Left ventricle myocardium inferior (tissue), 1 donor: Measurements from ENCODE around the gene VTI1A. TPM values are rescaled to one million over a fixed set of nuclear protein-coding genes. Genes with fewer than 3 reads are reported as not detected.

Source experiments
- DNase-seq: peaks from one replicate; pipeline ENCODE4 v3.0.0-alpha.2; 2020
- H3K27ac ChIP-seq: fragments of 200-600 bp; replicated peaks from 2 replicates; pipeline ENCODE4 v1.8.0; 2021
- H3K27me3 ChIP-seq: fragments of 200-600 bp; 2 replicates; pipeline ENCODE4 v1.8.0; 2021; ENCODE audit warnings: low read depth
- H3K36me3 ChIP-seq: fragments of 200-600 bp; 2 replicates; pipeline ENCODE4 v1.8.0; 2021
- H3K4me1 ChIP-seq: fragments of 200-600 bp; 2 replicates; pipeline ENCODE4 v1.8.0; 2021
- H3K4me3 ChIP-seq: fragments of 200-600 bp; 2 replicates; pipeline ENCODE4 v1.8.0; 2021; ENCODE audit warnings: mild to moderate bottlenecking, moderate library complexity
- H3K9me3 ChIP-seq: fragments of 200-600 bp; replicated peaks from 2 replicates; pipeline ENCODE4 v1.8.0; 2021
- CTCF ChIP-seq: fragments of 200-600 bp; IDR thresholded peaks from 2 replicates; pipeline ENCODE4 v1.8.0; 2021; ENCODE audit warnings: antibody characterized with exemption, mild to moderate bottlenecking, borderline replicate concordance
- intact Hi-C: fragments of 100-400 bp; cut with micrococcal nuclease; formaldehyde crosslinking; loops from one replicate; pipeline ENCODE4 v1.11.0; 2022
- total RNA-seq: library from RNA; stranded (reverse); fragmentation: NEBNext Ultra II Directional; extraction: Animal tissue kit (Norgen Biotek cat#: 25700); gene quantifications from one replicate; pipeline ENCODE4 v1.2.1, GENCODE V29; 2021
- donor health status: DM: no; HTN: yes; CAD: no; lungs with severe emphysema.

Gene VTI1A
- total RNA-seq, 1 donor from 2014 or later = 20.5 TPM

GRCh38 chr10:112849546-112849945 is 402.5 kb downstream of the VTI1A start:
- no peaks in the 10 kb centered on the region for H3K4me1 ChIP-seq
- intact Hi-C loops = no loop called here
- no peaks in the 10 kb centered on the region for H3K27me3 ChIP-seq
- DNase-seq = no peak
- no peak overlapping the region for H3K4me3 ChIP-seq
- H3K9me3 ChIP-seq = peaks cover 32% of the 10 kb centered on the region
- TF ChIP-seq CTCF = no peak
- H3K27ac ChIP-seq = no peak overlapping the region
- peaks cover 17% of the 10 kb centered on the region for H3K36me3 ChIP-seq

- Histone ChIP-seq H3K4me3 (no peak overlapping the region), H3K9me3 (peaks cover 24% of the 10 kb centered on the region), H3K4me1 (no peaks in the 10 kb centered on the region), H3K36me3 (peaks cover 17% of the 10 kb centered on the region), H3K27me3 (no peaks in the 10 kb centered on the region), H3K27ac (no peak overlapping the region)
- TF ChIP-seq CTCF = no peak
- DNase-seq = no peak
- intact Hi-C loops = no loop called here
Observed at GRCh38 chr10:112851181-112851580, 404.2 kb downstream of the VTI1A start.

- TF ChIP-seq CTCF = no peak
- DNase-seq = no peak
- no peaks in the 10 kb centered on the region for H3K27me3 ChIP-seq
- peaks cover 19% of the 10 kb centered on the region for H3K9me3 ChIP-seq
- peaks cover 17% of the 10 kb centered on the region for H3K36me3 ChIP-seq
- H3K27ac ChIP-seq = no peak overlapping the region
- no peak overlapping the region for H3K4me3 ChIP-seq
- H3K4me1 ChIP-seq = no peaks in the 10 kb centered on the region
- intact Hi-C loops = no loop called here
Observed at GRCh38 chr10:112851588-112852211, 404.7 kb downstream of the VTI1A start.

GRCh38 chr10:112852306-112852705 is 405.3 kb downstream of the VTI1A start:
- Histone ChIP-seq H3K4me3 (no peak overlapping the region), H3K9me3 (peaks cover 18% of the 10 kb centered on the region), H3K27ac (no peak overlapping the region), H3K36me3 (peaks cover 11% of the 10 kb centered on the region), H3K4me1 (no peaks in the 10 kb centered on the region), H3K27me3 (no peaks in the 10 kb centered on the region)
- intact Hi-C loops = no loop called here
- TF ChIP-seq CTCF = no peak
- no peak for DNase-seq

- no peak overlapping the region for H3K27ac ChIP-seq
- TF ChIP-seq CTCF = no peak
- no peak overlapping the region for H3K4me3 ChIP-seq
- H3K27me3 ChIP-seq = no peaks in the 10 kb centered on the region
- H3K4me1 ChIP-seq = no peaks in the 10 kb centered on the region
- no peaks in the 10 kb centered on the region for H3K36me3 ChIP-seq
- intact Hi-C loops = no loop called here
- peaks cover 5% of the 10 kb centered on the region for H3K9me3 ChIP-seq
- DNase-seq = no peak
Observed at GRCh38 chr10:112855134-112855533, 408.1 kb downstream of the VTI1A start.

GRCh38 chr10:112857493-112857892 is 410.5 kb downstream of the VTI1A start:
- no peaks in the 10 kb centered on the region for H3K36me3 ChIP-seq
- H3K9me3 ChIP-seq = peaks cover 5% of the 10 kb centered on the region
- H3K27ac ChIP-seq = no peak overlapping the region
- no peaks in the 10 kb centered on the region for H3K4me1 ChIP-seq
- intact Hi-C loops = no loop called here
- H3K27me3 ChIP-seq = no peaks in the 10 kb centered on the region
- DNase-seq = no peak
- TF ChIP-seq CTCF = no peak
- no peak overlapping the region for H3K4me3 ChIP-seq
